NCI-H2107 (cell line): ENCODE results near the gene ROPN1B.
"Not testable (repeated sequence)": the region's sequence is repeated elsewhere in the genome, so short reads cannot be mapped to it uniquely, and the experiment has no call there.

Experiments
- DNase-seq: peaks from one replicate; lab custom pipeline; 2025; lab: John Stamatoyannopoulos, UW

Gene ROPN1B

GRCh38 chr3:125958511-125959316 is 10.3 kb upstream of the ROPN1B start:
- no peak for DNase-seq

DNA sequence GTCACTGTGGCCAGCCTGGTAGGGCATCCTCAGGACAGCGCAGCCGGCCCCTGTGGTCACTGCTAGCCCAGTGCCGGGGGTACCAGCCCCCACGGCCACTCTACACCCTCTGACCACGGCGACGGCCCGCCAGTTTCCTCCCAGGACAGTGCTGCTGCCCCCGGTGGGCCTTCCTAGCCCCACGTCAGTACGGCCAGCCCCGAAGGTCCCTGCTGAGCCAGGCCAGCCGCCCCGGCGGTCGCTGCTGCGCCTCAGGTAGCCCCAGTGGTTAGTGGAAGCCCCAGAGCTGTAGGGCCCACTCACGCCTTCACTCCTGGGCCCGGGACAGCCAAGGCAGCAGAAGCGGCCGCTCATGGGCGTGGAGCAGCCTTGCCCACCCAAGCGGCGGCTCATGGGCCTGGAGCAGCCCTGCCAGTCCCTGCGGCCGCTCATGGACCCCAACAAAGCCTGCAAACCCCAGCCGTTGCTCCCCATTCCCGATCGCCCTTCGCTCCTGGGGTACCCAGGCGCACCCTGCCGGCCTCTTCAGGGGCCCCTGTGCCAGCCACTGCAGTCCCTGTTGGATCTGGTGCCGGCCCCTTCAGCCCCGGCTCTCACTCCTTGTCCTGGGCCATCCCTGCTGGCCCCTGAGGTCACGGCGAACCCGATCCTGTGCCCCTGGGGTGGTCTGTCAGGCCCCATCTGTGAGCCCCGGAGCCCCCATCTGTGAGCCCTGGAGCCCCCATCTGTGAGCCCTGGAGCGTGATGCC is 9.5 kb upstream of the ROPN1B start:
- DNase-seq: no peak

DNA sequence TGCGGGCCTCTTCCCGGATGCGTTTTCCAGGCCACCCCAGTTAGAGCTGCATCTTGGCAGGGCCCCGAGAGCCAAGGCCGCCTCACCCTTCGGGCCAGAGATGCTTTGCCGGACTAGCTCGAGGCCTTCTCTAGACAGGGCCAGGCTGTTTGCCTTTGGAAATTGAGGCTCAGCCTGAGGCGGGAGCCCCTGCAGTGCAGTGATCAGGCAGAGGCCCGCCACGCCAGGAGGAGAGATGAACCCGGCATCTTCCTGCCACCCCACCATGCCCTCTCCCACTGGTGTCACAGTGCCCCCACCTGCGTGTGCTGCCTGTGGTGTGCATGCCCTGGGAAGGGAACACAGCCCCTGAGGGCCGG is 8.9 kb upstream of the ROPN1B start:
- DNase-seq: no peak

DNA sequence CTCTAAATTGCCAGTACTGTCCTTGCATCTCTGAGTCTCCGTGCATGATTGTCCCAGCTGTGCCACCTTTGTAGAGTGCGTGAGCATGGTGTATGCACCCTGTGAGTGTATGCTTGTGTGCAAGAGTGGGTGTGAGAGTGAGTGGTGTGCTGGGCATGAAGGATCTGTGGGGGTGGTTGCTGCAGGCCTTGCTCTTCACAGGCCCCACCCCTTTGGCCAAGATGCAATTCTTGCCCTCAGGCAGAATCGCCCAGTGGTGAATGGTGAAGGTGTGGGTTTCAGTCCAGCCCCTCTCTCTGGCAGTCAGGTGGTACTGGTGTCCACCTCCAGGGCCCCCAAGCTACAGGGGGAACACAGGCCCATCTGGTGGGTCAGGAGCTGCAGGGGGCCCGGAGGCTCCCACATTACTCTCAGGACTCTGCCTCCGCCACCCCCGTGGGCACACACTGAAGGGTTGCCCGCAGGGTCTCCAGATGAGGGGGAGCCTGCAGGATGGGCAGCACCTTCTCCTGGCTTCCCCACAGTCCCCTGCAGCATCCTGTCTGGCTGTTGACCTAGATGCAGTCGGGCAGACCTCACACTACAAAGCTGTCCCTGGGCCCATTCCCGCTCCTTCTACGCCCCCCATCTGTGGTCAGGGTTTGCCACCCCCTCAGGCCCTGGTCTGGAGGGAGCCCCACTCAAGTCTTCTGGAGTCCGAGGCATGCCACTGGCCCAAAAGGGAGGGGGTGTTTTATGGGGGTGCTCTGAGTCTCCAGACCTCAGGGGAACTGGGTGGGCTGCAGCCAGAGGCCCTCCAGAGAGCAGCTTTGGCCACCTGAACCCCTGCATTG is 8.3 kb upstream of the ROPN1B start:
- DNase-seq: no peak

- DNase-seq: no peak
These were observed 7.7 kb upstream of the ROPN1B start for GRCh38 chr3:125961289-125961589.

GRCh38 chr3:125963834-125964233 is 5.1 kb upstream of the ROPN1B start:
- not testable (repeated sequence) for DNase-seq

GRCh38 chr3:125965505-125965904 is 3.5 kb upstream of the ROPN1B start:
- no peak for DNase-seq

DNA sequence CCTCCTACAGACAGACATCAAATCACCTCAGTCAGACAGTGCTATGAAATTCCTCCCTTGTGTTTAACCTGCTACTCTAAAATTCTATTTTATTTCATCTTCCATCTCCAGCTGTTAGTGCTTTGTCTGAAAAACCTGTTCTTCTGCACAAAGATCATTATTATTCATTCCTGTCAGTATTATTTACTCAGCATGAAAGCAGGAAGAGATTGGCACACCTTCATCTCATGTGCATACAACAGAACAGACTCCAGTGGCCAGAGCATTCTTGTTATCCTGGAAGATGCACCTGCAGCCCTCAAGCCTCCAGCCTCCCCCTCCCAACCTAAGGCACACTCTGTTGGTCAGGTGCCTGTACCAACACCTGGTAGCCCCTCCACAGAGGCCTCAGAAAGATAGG is 1.8 kb upstream of the ROPN1B start:
- no peak for DNase-seq

GRCh38 chr3:125968121-125968520 is 857 bp upstream of the ROPN1B start:
- DNase-seq: not testable (repeated sequence)

- DNase-seq: not testable (repeated sequence)
These were observed 3.3 kb downstream of the ROPN1B start for GRCh38 chr3:125971997-125972944.

DNA sequence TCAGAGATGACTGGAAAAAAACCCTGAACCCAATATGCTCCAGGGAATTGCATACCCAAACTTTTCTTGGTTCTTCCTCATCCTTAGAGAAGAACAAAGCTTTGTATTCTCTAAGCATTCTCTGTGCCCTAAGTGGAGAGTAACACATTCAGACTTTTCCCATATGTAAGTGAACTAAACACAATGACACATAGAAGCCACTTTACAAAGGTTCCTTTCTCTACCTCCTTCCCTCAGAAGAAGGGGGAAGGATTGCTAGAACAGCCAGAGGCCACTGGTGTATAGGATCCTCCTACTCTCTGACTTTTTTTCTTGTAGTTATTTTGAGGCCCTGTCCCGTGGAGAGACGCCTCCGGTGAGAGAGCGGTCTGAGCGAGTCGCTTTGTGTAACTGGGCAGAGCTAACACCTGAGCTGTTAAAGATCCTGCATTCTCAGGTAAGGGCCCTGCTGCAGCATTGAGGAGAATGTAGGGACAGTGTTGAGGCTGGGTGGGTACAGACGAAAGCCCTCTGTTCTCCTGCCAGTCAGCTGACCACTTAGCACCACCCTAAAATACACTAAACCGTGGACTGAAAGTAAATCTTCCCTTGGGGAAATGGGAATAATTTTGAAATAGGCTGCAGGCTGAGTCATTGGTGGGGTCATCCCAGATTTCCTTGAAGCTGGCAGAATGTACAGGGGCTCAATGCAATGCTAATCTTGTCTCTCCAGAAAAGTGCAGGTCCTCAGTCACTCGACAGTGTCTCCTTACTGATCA is 6.4 kb downstream of the ROPN1B start:
- not testable (repeated sequence) for DNase-seq

DNA sequence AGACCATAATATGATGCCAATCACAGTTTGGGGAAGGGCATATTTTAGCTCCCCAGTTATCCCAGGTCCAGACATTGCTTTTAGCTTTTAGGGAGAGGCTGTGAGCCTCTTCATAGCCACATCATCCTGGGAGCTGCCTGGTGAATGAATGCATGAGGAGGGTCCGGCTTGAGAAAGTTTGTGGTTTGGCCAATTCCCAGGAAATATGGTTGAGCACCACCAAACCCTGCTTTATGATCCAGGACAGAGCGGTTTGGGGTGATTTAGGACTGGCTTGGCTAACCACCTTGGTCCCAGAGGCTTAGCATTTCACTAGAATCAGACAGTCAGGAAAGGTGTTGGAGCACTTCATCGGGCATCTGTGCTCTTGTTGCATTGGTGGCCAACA is 7.0 kb downstream of the ROPN1B start:
- not testable (repeated sequence) for DNase-seq

DNA sequence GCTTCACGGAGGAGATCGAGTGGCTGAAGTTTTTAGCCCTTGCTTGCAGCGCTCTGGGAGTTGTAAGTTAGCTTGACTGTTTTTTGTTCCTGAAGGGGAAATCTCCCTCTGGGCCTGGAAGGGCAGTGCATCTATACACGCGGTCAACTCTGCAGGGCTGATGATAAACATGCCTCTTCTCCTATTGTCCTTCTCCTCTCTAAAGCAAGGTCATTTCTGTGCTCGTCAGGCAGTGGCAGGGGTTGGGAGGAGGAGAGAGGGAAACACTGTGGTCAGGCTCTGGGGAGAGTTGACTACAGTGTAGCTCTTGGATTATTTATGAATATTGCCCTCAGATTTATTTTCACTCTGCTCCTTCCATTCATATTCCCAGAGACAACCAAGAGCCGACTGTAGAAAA is 8.1 kb downstream of the ROPN1B start:
- DNase-seq: not testable (repeated sequence)

DNA sequence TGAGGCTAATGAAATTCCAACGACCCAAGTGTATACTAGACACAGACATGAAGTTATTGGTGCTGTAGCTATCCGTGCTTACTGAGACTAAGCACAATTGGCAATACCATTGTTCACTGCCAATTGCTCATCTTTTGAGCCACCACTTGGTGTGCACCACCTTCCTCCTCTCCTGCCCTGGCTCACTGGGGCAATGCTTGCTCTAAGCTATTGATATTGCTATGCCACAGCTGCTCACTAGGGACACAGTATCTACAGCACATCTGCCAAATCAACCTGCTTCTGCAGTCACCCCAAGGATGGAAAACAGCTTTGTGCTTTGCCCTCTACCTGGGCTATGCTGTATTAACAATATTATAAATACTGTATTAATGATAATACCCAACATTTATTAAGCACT is 16.0 kb downstream of the ROPN1B start:
- not testable (repeated sequence) for DNase-seq

DNA sequence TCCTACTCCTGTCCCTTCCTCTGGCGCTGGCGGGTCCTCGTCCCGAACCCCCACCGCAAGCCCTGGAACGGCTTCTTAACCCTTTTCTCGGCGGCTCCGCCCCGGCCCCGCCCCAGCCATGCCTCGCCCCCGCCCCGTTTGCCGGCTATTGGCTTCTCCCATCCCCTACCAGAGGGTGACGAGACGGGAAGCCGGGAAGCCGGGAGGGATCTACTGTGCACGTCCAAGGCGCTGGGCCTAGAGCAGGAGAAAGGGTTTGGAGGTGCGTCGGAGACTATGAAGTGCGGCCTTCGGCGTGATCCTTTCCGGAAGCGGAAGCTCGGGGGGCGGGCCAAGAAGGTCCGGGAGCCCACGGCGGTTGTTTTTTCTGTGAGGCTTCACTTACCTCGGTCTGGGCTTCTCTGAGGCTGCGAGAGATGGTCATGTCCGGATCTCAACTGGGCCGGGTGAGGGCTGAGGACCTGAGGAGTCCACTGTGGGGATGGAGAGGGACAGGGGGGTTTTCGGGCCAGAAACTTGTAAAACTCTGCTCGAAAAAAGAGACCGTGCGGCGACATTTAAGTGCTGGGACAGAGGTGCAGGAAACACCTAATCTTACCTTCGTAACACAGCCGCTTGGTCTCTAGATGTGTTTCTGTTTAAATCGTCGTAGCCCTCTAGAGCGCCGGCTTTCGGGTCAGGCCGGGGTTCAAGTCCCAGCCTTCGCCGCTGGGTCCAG is 21.4 kb downstream of the ROPN1B start:
- DNase-seq: peak; percentile 82

GRCh38 chr3:125996751-125997150 is 27.8 kb downstream of the ROPN1B start:
- not testable (repeated sequence) for DNase-seq

DNA sequence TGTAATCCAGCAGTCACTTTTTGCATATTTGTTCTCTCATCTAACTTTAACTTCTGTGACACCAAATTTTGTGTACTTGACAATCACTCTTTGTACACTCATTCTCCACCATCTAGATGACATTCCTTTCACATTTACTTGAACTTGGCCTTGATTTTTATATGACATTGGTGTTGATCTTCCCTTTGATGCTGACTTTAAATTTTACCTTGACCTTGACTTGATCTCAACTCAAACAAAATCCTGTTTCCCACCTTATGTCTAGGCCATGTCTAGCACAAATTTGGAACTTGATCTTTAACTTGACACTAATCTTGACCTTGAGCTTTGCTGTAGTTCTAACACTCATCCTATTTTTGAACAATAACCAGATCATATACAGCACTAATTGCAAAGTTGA is 33.2 kb downstream of the ROPN1B start:
- DNase-seq: no peak

GRCh38 chr3:126003447-126004190 is 34.6 kb downstream of the ROPN1B start:
- DNase-seq: no peak

DNA sequence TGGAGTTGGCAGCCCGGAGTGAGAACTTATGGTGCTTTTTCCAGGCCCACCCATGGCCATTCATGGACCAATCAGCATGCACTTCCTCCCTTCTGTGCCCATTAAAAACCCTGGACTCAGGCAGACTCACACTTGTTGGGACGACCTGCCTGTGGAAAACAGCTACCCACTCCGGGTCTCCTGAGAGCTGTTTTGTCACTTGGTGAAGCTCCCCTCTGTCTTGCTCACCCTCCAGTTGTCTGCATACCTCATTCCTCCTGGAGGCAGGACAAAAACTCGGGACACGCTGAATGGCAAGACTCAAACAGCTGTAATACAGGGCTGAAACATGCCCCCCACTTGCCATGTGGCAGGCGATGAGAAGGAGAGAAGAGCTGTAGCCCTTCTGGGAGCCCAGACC is 35.2 kb downstream of the ROPN1B start:
- DNase-seq: no peak
